Measurements from ENCODE around the gene TIMMDC1.
"Not testable (repeated sequence)": the region's sequence is repeated elsewhere in the genome, so short reads cannot be mapped to it uniquely, and the experiment has no call there.

The TIMMDC1 gene

GRCh38 chr3:119510690-119511089 lies 12.3 kb downstream of the TIMMDC1 start:
- DNase-seq (ENCODE audit: low read depth), result no peak

DNA sequence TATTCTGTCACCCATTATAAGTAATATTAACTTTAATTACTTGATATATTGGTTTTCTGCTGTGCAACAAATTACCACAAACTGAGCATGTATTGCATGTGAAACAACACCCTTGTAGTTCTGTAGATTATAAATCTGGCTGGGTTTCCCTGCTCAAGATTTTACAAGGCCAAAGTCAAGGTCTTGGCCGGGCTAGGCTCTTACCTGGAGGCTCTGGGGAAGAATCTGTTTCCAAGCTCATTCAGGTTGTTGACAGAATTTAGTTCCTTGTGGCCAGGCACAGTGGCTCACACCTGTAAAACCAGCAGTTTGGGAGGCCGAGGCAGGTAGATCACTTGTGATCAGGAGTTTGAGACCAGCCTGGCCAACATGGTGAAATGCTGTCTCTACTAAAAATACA lies 16.3 kb downstream of the TIMMDC1 start:
- DNase-seq (ENCODE audit: low read depth), result no peak

DNA sequence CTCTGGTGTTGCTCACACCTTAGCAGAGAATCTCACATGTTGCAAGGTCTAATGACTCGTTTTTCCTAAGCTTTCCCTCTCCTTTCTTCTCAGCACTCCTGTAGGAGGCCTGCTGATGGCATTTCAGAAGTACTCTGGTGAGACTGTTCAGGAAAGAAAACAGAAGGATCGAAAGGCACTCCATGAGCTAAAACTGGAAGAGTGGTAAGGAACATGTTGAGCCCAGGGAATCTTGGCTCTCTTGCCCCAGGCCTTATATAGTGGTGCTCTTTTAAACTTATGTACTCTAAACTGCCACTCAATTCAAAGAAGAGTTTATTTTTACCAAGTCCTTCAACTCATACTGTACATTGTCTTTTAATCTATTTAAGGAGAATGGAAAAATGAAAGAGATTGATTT lies 18.8 kb downstream of the TIMMDC1 start:
- DNase-seq (ENCODE audit: low read depth), result no peak

- DNase-seq (ENCODE audit: low read depth), result no peak
These were observed 19.7 kb downstream of the TIMMDC1 start for GRCh38 chr3:119518026-119518425.

GRCh38 chr3:119524931-119525662 lies 26.8 kb downstream of the TIMMDC1 start:
- no peak for DNase-seq (ENCODE audit: low read depth)

- DNase-seq (ENCODE audit: low read depth), result no peak
These were observed 29.4 kb downstream of the TIMMDC1 start for GRCh38 chr3:119527714-119528113.

- no peak for DNase-seq (ENCODE audit: low read depth)
These were observed 31.5 kb downstream of the TIMMDC1 start for GRCh38 chr3:119529883-119530282.

- no peak for DNase-seq (ENCODE audit: low read depth)
These were observed 32.1 kb downstream of the TIMMDC1 start for GRCh38 chr3:119530456-119530855.

- no peak for DNase-seq (ENCODE audit: low read depth)
These were observed 32.8 kb downstream of the TIMMDC1 start for GRCh38 chr3:119531151-119531550.

DNA sequence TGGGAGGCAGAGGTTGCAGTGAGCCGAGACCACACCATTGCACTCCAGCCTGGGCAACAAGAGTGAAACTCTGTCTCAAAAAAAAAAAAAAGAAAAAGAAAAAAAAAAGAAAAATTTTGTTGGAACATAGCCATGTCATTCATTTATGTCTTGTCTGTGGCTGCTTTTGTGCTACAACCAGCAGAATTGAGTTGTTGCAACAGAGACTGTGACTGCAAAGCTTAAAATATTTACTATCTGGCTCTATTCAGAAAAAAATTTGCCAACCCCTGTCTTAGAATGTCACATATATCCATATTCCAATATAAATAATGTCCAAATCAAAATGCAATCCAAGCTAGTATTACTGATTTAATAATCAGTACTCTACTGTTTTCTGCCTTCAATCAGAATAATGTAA lies 35.9 kb downstream of the TIMMDC1 start:
- DNase-seq (ENCODE audit: low read depth), result no peak

DNA sequence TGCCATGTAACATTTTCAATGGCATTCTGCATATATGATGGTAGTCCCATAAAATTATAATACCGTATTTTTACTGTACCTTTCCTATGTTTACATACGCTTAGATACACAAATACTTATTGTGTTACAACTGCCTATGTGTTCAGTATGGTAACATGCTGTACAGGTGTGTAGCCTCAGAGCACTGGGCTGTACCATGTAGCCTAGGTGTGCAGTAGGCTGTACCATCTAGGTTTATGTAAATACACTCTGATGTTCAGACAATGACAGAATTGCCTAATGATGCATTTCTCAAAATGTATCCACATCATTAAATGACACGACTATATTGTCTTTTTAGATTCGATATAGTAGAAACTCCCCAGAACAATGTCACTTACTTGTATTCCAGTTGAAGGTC lies 38.4 kb downstream of the TIMMDC1 start:
- DNase-seq (ENCODE audit: low read depth), result no peak

DNA sequence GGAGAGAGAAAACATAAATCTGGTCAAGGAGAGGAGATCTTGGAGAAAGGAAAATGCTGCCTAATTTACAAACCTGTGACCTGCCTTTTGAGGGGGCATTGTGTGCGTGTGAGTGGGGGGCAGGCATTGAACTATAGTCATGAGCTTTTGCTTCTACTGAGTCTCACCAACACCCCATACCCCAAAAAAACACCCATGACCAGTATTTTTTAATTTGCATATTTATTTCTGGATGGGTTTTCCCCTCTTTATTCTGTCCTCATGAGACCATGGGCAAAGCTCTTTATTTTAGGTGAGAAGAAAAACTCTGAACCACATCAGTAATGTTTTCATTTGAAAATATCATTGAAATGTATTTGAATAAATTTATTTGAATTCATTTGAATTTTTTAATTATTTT lies 40.4 kb downstream of the TIMMDC1 start:
- DNase-seq (ENCODE audit: low read depth), result no peak

DNA sequence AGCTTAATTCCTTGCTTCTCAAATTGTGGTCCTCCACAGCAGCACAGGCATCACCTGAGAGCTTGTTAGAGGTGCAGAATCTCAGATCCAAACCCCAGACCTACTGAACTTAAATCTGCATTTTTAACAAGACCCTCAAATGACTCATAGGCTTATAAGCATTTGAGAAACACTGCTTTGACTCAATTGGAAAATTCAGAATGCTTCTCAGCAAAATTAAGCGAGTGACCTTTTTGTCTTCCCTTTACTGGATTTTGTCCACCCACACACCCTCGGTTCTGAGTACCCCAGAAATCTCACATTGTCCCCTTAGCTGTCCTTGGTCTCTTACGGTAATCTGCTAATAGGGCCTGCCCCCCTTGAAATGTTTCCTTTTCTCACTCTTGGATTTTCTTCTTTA lies 43.2 kb downstream of the TIMMDC1 start:
- no peak for DNase-seq (ENCODE audit: low read depth)

- no peak for DNase-seq (ENCODE audit: low read depth)
These were observed 43.9 kb downstream of the TIMMDC1 start for GRCh38 chr3:119542168-119542767.

- DNase-seq (ENCODE audit: low read depth), result no peak
These were observed 44.8 kb downstream of the TIMMDC1 start for GRCh38 chr3:119543147-119543546.

DNA sequence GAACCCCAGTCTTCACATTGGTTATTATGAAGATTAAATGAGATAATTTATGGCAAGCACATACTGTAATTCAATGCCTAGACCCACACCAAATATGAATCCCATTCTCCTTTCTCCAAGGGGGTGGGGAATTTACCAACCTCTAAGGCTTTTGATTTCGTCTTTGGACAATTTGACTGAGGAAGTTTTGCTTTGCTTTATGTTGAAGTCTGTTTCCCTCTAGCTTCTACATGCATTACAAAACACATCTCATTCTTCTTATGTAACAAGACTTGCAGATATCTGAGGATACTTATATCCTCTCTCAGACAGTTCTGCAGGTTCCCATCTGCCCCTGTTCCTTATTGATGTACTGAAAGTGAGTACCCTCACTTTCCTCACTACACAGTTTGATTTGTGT lies 48.9 kb downstream of the TIMMDC1 start:
- DNase-seq (ENCODE audit: low read depth), result no peak

DNA sequence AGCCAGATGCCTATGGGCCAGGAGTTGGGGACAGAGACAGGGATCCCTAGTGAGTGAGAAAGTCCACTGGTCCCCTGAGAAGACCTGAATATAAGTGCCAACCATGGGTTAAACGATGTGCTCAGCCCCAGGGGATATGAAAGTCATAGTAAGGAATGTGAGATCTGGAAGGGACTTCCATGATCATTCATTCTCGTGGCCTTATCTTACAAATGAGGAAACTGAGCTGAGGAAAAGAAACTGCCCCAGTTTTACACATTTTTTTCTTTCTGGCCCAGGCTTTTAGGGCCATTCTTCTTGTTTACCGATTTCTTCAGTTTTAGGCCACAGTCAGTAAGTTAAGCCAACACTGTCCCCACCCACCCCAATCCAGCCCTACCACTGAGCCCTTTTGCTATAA lies 50.0 kb downstream of the TIMMDC1 start:
- DNase-seq (ENCODE audit: low read depth), result no peak

- no peak for DNase-seq (ENCODE audit: low read depth)
These were observed 52.0 kb downstream of the TIMMDC1 start for GRCh38 chr3:119550192-119550910.

DNA sequence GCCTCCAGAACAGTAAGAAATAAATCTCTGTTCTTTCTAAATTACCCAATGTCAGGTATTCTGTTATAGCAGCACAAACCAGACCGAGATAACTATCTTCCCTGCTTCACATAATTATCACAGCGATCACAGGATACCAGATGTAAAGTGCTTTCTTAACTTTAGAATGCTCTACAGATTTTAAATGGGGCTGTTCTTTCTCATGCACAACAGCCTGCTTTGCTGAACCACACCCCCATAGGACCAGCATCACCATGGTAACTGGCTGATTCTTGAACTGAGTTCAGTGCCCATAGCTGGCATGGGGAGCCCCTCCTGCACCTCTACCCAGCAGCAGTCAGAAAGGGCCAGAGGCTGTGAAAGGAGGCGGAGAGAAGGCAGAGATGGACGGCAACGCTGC lies 53.3 kb downstream of the TIMMDC1 start:
- DNase-seq (ENCODE audit: low read depth), result no peak

DNA sequence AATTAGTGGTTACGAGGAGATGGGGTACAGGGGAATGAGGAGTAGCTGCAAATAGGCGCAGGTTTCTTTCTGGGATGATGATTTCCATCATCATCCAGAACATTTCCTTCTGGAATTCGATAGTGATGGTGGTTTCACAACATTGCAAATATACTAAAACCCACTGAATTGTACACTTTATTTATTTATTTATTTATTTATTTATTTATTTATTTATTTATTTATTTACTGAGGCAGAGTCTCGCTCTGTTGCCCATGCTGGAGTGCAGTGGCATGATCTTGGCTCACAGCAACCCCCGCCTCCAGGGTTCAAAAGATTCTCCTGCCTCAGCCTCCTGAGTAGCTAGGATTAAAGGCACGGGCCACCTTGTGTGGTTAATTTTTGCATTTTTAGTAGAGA lies 54.6 kb downstream of the TIMMDC1 start:
- DNase-seq (ENCODE audit: low read depth), result not testable (repeated sequence)

DNA sequence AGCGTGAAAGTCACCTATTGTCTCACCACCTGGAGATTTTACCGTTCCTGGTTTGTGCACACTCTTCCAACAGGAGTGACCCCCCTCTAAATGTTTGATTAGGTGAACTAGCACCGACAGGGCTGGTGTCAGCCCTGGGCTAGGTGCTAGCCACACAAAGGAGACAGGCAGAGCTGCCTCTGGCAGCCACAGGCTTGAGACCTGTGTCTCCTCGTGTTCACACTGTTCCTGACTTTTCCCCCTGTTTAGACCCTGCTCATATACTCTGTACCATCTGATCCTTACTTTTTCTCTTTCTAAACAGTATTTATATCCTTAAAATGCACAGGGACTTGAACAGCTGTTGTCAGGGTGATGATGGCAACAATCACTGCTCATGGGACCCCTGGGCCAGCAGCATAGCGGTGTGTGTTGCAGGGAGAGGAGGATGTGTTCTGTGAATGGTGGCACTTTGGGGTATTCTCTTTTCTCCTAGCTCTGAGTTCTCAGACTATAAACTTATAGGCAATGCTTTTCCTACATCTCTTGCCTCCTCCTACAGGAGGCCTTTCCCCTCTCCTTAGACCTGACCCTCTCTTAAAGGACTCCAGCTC lies 55.6 kb downstream of the TIMMDC1 start:
- DNase-seq (ENCODE audit: low read depth), result no peak

DNA sequence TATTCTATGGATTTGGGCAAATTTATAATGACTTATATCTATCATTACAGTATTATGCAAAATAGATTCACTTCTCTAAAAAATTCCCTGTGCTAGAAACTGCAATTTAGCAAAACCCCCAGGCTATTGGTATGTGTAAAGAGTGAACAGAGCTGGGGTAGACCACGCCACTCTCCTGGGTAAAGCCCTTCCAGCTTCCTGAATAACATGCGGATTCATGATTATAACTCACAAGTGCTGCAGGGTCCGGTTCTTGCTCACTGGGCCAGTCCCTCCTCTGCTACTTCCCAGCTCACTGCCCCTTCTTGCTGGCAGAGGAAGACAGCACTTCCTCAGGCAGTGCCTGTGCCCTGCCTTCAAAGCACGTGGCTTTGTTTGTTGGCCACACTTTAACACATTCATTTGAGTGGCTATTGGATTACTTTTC lies 57.0 kb downstream of the TIMMDC1 start:
- DNase-seq (ENCODE audit: low read depth), result no peak

DNA sequence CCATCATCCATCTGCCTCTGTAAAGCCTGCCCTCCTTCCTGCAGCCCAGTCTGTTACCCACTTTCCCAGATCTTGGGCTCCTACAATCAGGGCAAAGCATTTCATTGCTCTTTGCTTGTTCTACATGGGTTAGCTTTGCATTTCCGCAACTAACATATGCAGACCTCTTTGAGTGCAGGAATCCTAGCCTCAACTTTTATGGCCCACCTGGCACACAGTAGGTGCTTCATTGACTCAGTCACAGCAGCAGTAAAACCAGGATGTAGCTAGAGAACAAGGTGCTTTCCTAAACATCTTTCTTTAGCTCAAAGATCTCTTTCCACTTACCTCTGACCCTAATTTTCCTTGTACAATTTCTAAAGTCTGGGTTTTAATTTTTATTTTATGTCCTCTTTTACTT lies 57.6 kb downstream of the TIMMDC1 start:
- DNase-seq (ENCODE audit: low read depth), result no peak

Data from stimulated activated CD8-positive, alpha-beta memory T cell treated with anti-CD3 and anti-CD28 coated beads, Interleukin-4, amount 100 ng/mL, for 24 hours (primary cell).